HepG2 (cell line): ENCODE measurements around the gene CDK3. TPM values are rescaled to one million over a fixed set of nuclear protein-coding genes. Genes with fewer than 3 reads are reported as not detected.

Source experiments
- ADNP ChIP-seq: sonication (generic); formaldehyde crosslinking; IDR thresholded peaks from 2 replicates; pipeline ENCODE4 v1.4.0; 2020; ENCODE audit warnings: missing genetic modification reagents
- FOXO1 ChIP-seq: sonication (generic); formaldehyde crosslinking; IDR thresholded peaks from 2 replicates; pipeline ENCODE4 v1.4.0; 2020; ENCODE audit warnings: missing genetic modification reagents
- FUBP1 ChIP-seq: sonication (generic); formaldehyde crosslinking; IDR thresholded peaks from 2 replicates; pipeline ENCODE4 v1.5.1; 2020; ENCODE audit warnings: missing genetic modification reagents, mild to moderate bottlenecking, borderline replicate concordance
- KLF15 ChIP-seq: sonication (generic); formaldehyde crosslinking; IDR thresholded peaks from 2 replicates; pipeline ENCODE4 v1.8.1; 2023; ENCODE audit warnings: borderline replicate concordance, mild to moderate bottlenecking, inconsistent platforms, missing genetic modification reagents, mixed read lengths
- LBX2 ChIP-seq: sonication (generic); formaldehyde crosslinking; IDR thresholded peaks from 2 replicates; pipeline ENCODE4 v1.5.0; 2020; ENCODE audit warnings: missing genetic modification reagents, mild to moderate bottlenecking, borderline replicate concordance
- NCOA1 ChIP-seq: sonication (generic); formaldehyde crosslinking; IDR thresholded peaks from 2 replicates; pipeline ENCODE4 v1.9.0; 2021; ENCODE audit warnings: missing genetic modification reagents
- NCOA2 ChIP-seq: sonication (generic); formaldehyde crosslinking; IDR thresholded peaks from 2 replicates; pipeline ENCODE4 v1.8.0; 2022; ENCODE audit warnings: inconsistent platforms
- PCBP2 ChIP-seq: fragments of 200-400 bp; formaldehyde crosslinking; optimal IDR thresholded peaks from 2 replicates; pipeline ENCODE3; 2018; ENCODE audit warnings: low read length, low read depth; ENCODE audit not compliant: poor library complexity, severe bottlenecking
- PTBP1 ChIP-seq: fragments of 200-400 bp; formaldehyde crosslinking; IDR thresholded peaks from 2 replicates; pipeline ENCODE4 v1.6.1; 2018; ENCODE audit warnings: low read length, low read depth; ENCODE audit not compliant: poor library complexity, severe bottlenecking
- RFX1 ChIP-seq: fragments of 450-650 bp; IDR thresholded peaks from 2 replicates; pipeline ENCODE4 v1.6.1; 2017
- TGIF2 ChIP-seq: IDR thresholded peaks from 2 replicates; pipeline ENCODE4 v1.6.1; 2016; ENCODE audit warnings: control low read depth, missing compliant biosample characterization
- ZMAT3 ChIP-seq: sonication (generic); formaldehyde crosslinking; conservative IDR thresholded peaks from 2 replicates; pipeline ENCODE4 v1.7.0; 2021; ENCODE audit warnings: missing genetic modification reagents
- ZNF414 ChIP-seq: sonication (generic); formaldehyde crosslinking; IDR thresholded peaks from 2 replicates; pipeline ENCODE4 v1.5.0; 2020; ENCODE audit warnings: missing genetic modification reagents
- ZNF430 ChIP-seq: sonication (generic); formaldehyde crosslinking; IDR thresholded peaks from 2 replicates; pipeline ENCODE4 v1.9.0; 2021; ENCODE audit warnings: mild to moderate bottlenecking, missing genetic modification reagents
- ZNF557 ChIP-seq: sonication (generic); formaldehyde crosslinking; IDR thresholded peaks from 2 replicates; pipeline ENCODE4 v1.4.0; 2020; ENCODE audit warnings: missing genetic modification reagents
- ZNF646 ChIP-seq: sonication (generic); formaldehyde crosslinking; IDR thresholded peaks from 2 replicates; pipeline ENCODE4 v1.9.0; 2021; ENCODE audit warnings: mild to moderate bottlenecking, missing genetic modification reagents
- ZNF713 ChIP-seq: sonication (generic); formaldehyde crosslinking; IDR thresholded peaks from 2 replicates; pipeline ENCODE4 v1.4.0; 2020; ENCODE audit warnings: mild to moderate bottlenecking, missing genetic modification reagents
- ZNF83 ChIP-seq: sonication (generic); formaldehyde crosslinking; IDR thresholded peaks from 2 replicates; pipeline ENCODE4 v1.4.0; 2020; ENCODE audit warnings: missing genetic modification reagents, mild to moderate bottlenecking, borderline replicate concordance
- ZSCAN21 ChIP-seq: sonication (generic); formaldehyde crosslinking; IDR thresholded peaks from 2 replicates; pipeline ENCODE4 v1.8.0; 2022; ENCODE audit warnings: mild to moderate bottlenecking, missing genetic modification reagents, moderate library complexity, borderline replicate concordance
- polyA plus RNA-seq, 8 experiments: library from polyadenylated mRNA; depleted of rRNA in 3 of 8; stranded (reverse) in 7 of 8; unstranded in 1 of 8; fragments of >200 nt; fragmentation: Illumina TruSeq in 4 of 8; extraction: Trizol in 4 of 8; gene quantifications; 2 replicates each; pipeline versions ENCODE4 v1.2.1 to v1.2.3, GENCODE V29; 2011 to 2016; ENCODE audit warnings: low read depth in 4 of 8, missing spikeins in 1 of 8, mixed read lengths in 1 of 8; ENCODE audit not compliant: insufficient read depth in 1 of 8
- total RNA-seq, 5 experiments: library from RNA; depleted of rRNA; stranded (reverse); fragments of >200 nt; fragmentation: Illumina TruSeq; extraction: Trizol; gene quantifications; 2 replicates each; pipeline ENCODE4 v1.2.3, GENCODE V29; 2016; ENCODE audit warnings: low read depth in 1 of 5

CDK3 gene
- total and polyA plus RNA-seq, 2 of the 13 experiments (the other 11 are each of a cell fraction or from before 2014, with no cell fraction given): 5.8 to 11.4 TPM

- TF ChIP-seq ZNF414 (CRISPR knock-in tag) (no peak), ZMAT3 (CRISPR knock-in tag) (no peak), ZSCAN21 (CRISPR knock-in tag) (no peak), KLF15 (CRISPR knock-in tag) (no peak), FUBP1 (CRISPR knock-in tag) (no peak), TGIF2 (CRISPR knock-in tag) (no peak; the same call in 1 of the 2 replicates), ZNF557 (CRISPR knock-in tag) (no peak), RFX1 (no peak), LBX2 (CRISPR knock-in tag) (no peak), NCOA1 (CRISPR knock-in tag) (no peak), NCOA2 (CRISPR knock-in tag) (no peak), PCBP2 (no peak), ZNF430 (CRISPR knock-in tag) (0 out of 2 replicates have a peak, but pooled peaks have one; percentile 63), ZNF713 (CRISPR knock-in tag) (no peak), PTBP1 (no peak), ADNP (CRISPR knock-in tag) (no peak), FOXO1 (no peak), ZNF646 (no peak), ZNF83 (CRISPR knock-in tag) (no peak)
These were observed 4.9 kb downstream of the CDK3 start (continued) for GRCh38 chr17:76005263-76006149.
